ENCODE data around the gene ARHGAP15.

GRCh38 chr2:143802871-143803650 is 673.8 kb downstream of the ARHGAP15 start:
- no peak for TF ChIP-seq REST (IDR thresholded peaks at IDR 0.05; ENCODE audit: borderline replicate concordance)
- TF ChIP-seq CTCF (IDR thresholded peaks at IDR 0.05; ENCODE audit: poor library complexity, severe bottlenecking), result no peak
- no peak for TF ChIP-seq EP300 (conservative IDR thresholded peaks at IDR 0.05; ENCODE audit: poor library complexity, severe bottlenecking)
- no peak for TF ChIP-seq MXI1 (conservative IDR thresholded peaks at IDR 0.05; ENCODE audit: poor library complexity, severe bottlenecking)
- no peak for TF ChIP-seq POLR2AphosphoS5 (IDR thresholded peaks at IDR 0.05)
